Prostate gland (tissue), 2 donors: ENCODE results near the gene RRAD. TPM values are rescaled to one million over a fixed set of nuclear protein-coding genes. Genes with fewer than 3 reads are reported as not detected.

Experiments
- DNase-seq: peaks from one replicate; pipeline ENCODE4 v3.0.0-alpha.2; 2019; ENCODE audit warnings: low spot score
- H3K27ac ChIP-seq, 2 donors: fragments of 200-600 bp; sonication (generic); 2 replicates each; pipeline ENCODE4 v1.5.1; 2017 to 2019
- H3K27me3 ChIP-seq: fragments of 200-600 bp; sonication (generic); replicated peaks from 2 replicates; pipeline ENCODE4 v1.5.1; 2019; ENCODE audit not compliant: insufficient read depth
- H3K36me3 ChIP-seq, 2 donors: fragments of 200-600 bp; sonication (generic); 1 replicate in 1 of 2; 2 replicates in 1 of 2; pipeline versions ENCODE4 v1.5.1 to v1.8.1; 2017 to 2019
- H3K4me1 ChIP-seq: fragments of 200-600 bp; sonication (generic); replicated peaks from 2 replicates; pipeline ENCODE4 v1.5.1; 2019
- H3K4me3 ChIP-seq, 2 donors: fragments of 200-600 bp; sonication (generic); 2 replicates each; pipeline ENCODE4 v1.5.1; 2017 to 2019
- H3K9me3 ChIP-seq: fragments of 200-600 bp; sonication (generic); 2 replicates; pipeline ENCODE4 v1.5.1; 2017
- CTCF ChIP-seq, 4 experiments: fragments of 200-600 bp in 2 of 4; fragments of 450-650 bp in 2 of 4; sonication (generic) in 2 of 4; IDR thresholded peaks; 1 replicate in 3 of 4; 2 replicates in 1 of 4; pipeline ENCODE4 v1.5.1; 2016 to 2019; ENCODE audit warnings: antibody characterized with exemption in 4 of 4, mild to moderate bottlenecking in 2 of 4, moderate library complexity in 2 of 4
- POLR2A ChIP-seq: fragments of 450-650 bp; IDR thresholded peaks from one replicate; pipeline ENCODE4 v1.6.1; 2016; ENCODE audit warnings: antibody characterized with exemption, mild to moderate bottlenecking
- POLR2AphosphoS5 ChIP-seq: sonication (generic); formaldehyde crosslinking; IDR thresholded peaks from one replicate; pipeline ENCODE4 v1.6.1; 2017; ENCODE audit warnings: antibody characterized with exemption
- WGBS: methylation state at CpG from one replicate; pipeline ENCODE4 v1.1.5; 2018; 5-methylcytosine and 5-hydroxymethylcytosine counted together
- intact Hi-C: fragments of 100-400 bp; cut with DNase I; formaldehyde crosslinking; loops from one replicate; pipeline ENCODE4 v1.14.2; 2022
- total RNA-seq, 2 donors: library from RNA; depleted of rRNA; stranded (reverse); fragments of >200 nt; gene quantifications; one replicate each; pipeline ENCODE4 v1.1.0, GENCODE V29; 2016

The RRAD gene
- total RNA-seq, 2 donors from 2014 or later, result 17.0 to 37.0 TPM

- H3K4me1 ChIP-seq, result no peaks in the 10 kb centered on the region
- H3K9me3 ChIP-seq, result no peaks in the 10 kb centered on the region
- H3K27ac ChIP-seq, result no peak overlapping the region
- TF ChIP-seq CTCF (IDR thresholded peaks at IDR 0.05) (peak; percentile 48 to 85 (median 75)), POLR2AphosphoS5 (peak; percentile 56), POLR2A (no peak)
- intact Hi-C loops, result loop anchor here (5.0 kb wide), 1 partner anchor 198 kb away; the partner anchor contains the start of gene B3GNT9
- 21% methylated on average over 8 of the region's 8 CpGs for WGBS
- peak; percentile 67 for DNase-seq
- H3K27me3 ChIP-seq, result no peaks in the 10 kb centered on the region
- no peaks in the 10 kb centered on the region for H3K36me3 ChIP-seq
- H3K4me3 ChIP-seq, result no peak overlapping the region
Observed at GRCh38 chr16:66954097-66954659, 28.8 kb upstream of the RRAD start.

GRCh38 chr16:66953462-66954096 lies 28.2 kb upstream of the RRAD start:
- no peak for DNase-seq
- no peak overlapping the region for H3K4me3 ChIP-seq
- H3K27ac ChIP-seq, result no peak overlapping the region
- H3K4me1 ChIP-seq, result no peaks in the 10 kb centered on the region
- no peaks in the 10 kb centered on the region for H3K36me3 ChIP-seq
- intact Hi-C loops, result loop anchor here (5.0 kb wide), 1 partner anchor 199 kb away; the partner anchor contains the start of gene B3GNT9
- 79% methylated on average over 10 of the region's 10 CpGs for WGBS
- H3K9me3 ChIP-seq, result no peaks in the 10 kb centered on the region
- TF ChIP-seq POLR2AphosphoS5 (no peak), POLR2A (no peak), CTCF (IDR thresholded peaks at IDR 0.05) (no peak)
- no peaks in the 10 kb centered on the region for H3K27me3 ChIP-seq

- no peaks in the 10 kb centered on the region for H3K9me3 ChIP-seq
- DNase-seq, result no peak
- no peak overlapping the region for H3K4me3 ChIP-seq
Observed at GRCh38 chr16:66952430-66953110, 27.2 kb upstream of the RRAD start.

GRCh38 chr16:66950971-66951790 lies 25.8 kb upstream of the RRAD start:
- DNase-seq, result no peak
- 85% methylated on average over 4 of the region's 4 CpGs for WGBS
- intact Hi-C loops, result loop anchor here (5.0 kb wide), 1 partner anchor 201 kb away; the partner anchor contains the start of gene B3GNT9
- Histone ChIP-seq H3K27me3 (no peaks in the 10 kb centered on the region), H3K4me1 (no peaks in the 10 kb centered on the region), H3K36me3 (no peaks in the 10 kb centered on the region), H3K27ac (no peak overlapping the region), H3K9me3 (no peaks in the 10 kb centered on the region), H3K4me3 (no peak overlapping the region)
- TF ChIP-seq POLR2A (no peak), CTCF (IDR thresholded peaks at IDR 0.05) (no peak), POLR2AphosphoS5 (no peak)

More at GRCh38 chr16:66952430-66953110, 27.2 kb upstream of the RRAD start:
- no peak overlapping the region for H3K27ac ChIP-seq
- no peaks in the 10 kb centered on the region for H3K27me3 ChIP-seq
- WGBS, result 87% methylated on average over 7 of the region's 7 CpGs
- H3K4me1 ChIP-seq, result no peaks in the 10 kb centered on the region
- TF ChIP-seq POLR2AphosphoS5 (no peak), CTCF (IDR thresholded peaks at IDR 0.05) (no peak), POLR2A (no peak)
- intact Hi-C loops, result loop anchor here (5.0 kb wide), 1 partner anchor 200 kb away; the partner anchor contains the start of gene B3GNT9
- no peaks in the 10 kb centered on the region for H3K36me3 ChIP-seq
